ENCODE measurements around the gene BRCC3.

The BRCC3 gene

GRCh38 chrX:155070975-155071693, at the start of gene BRCC3, which contains the start of the genes CMC4 and MTCP1:
Gene BRCC3 (plus strand): TSS chrX:155071508. CDS start chrX:155071528, 20 bp downstream.
Gene CMC4 (minus strand): TSS chrX:155071136. CDS start chrX:155064023, 7,113 bp downstream.
Gene MTCP1 (minus strand): TSS chrX:155071136. CDS start chrX:155066010, 5,126 bp downstream.
- DNase-seq, result peak; percentile 64 to 68

GRCh38 chrX:155022585-155022984, 48.7 kb upstream of the BRCC3 start, which contains the start of gene F8:
Gene F8 (minus strand): TSS chrX:155022723. CDS start chrX:155022552, 171 bp downstream.
- peak; percentile 13 to 35 for DNase-seq

- DNase-seq, result no peak
Measured at GRCh38 chrX:155023907-155024833, 47.1 kb upstream of the BRCC3 start.

- no peak for DNase-seq
Measured at GRCh38 chrX:155026420-155026726, 44.9 kb upstream of the BRCC3 start.

GRCh38 chrX:155026727-155027508, 44.4 kb upstream of the BRCC3 start, which contains the start of gene FUNDC2:
Gene FUNDC2 (plus strand): TSS chrX:155026844. CDS start chrX:155026939, 95 bp downstream.
- DNase-seq, result peak; percentile 86 to 89

- peak; percentile 63 to 79 for DNase-seq
Measured at GRCh38 chrX:155027509-155028066, 43.7 kb upstream of the BRCC3 start.

GRCh38 chrX:155028129-155028528, 43.2 kb upstream of the BRCC3 start:
- no peak for DNase-seq

GRCh38 chrX:155028877-155029291, 42.4 kb upstream of the BRCC3 start:
- peak; percentile 36 to 54 for DNase-seq

GRCh38 chrX:155031657-155032056, 39.7 kb upstream of the BRCC3 start:
- DNase-seq, result no peak

GRCh38 chrX:155035688-155036087, 35.6 kb upstream of the BRCC3 start:
- no peak for DNase-seq

- no peak for DNase-seq
Measured at GRCh38 chrX:155046129-155046810, 25.0 kb upstream of the BRCC3 start.

GRCh38 chrX:155046811-155047528, 24.3 kb upstream of the BRCC3 start:
- DNase-seq, result no peak

- DNase-seq, result peak; percentile 34 to 44
Measured at GRCh38 chrX:155048977-155049619, 22.2 kb upstream of the BRCC3 start.

GRCh38 chrX:155052738-155053498, 18.4 kb upstream of the BRCC3 start:
- DNase-seq, result no peak

- DNase-seq, result no peak
Measured at GRCh38 chrX:155053656-155054055, 17.7 kb upstream of the BRCC3 start.

GRCh38 chrX:155054255-155054654, 17.1 kb upstream of the BRCC3 start:
- no peak for DNase-seq

- DNase-seq, result no peak
Measured at GRCh38 chrX:155055494-155055893, 15.8 kb upstream of the BRCC3 start.

- DNase-seq, result no peak
Measured at GRCh38 chrX:155056471-155056870, 14.8 kb upstream of the BRCC3 start.
